B cell (primary cell): ENCODE measurements around the gene GCH1. TPM values are rescaled to one million over a fixed set of nuclear protein-coding genes. Genes with fewer than 3 reads are reported as not detected.

Experiments used
- ATAC-seq: fragments of 200-7000 bp; cut with Tn5 transposase; one replicate; pipeline ENCODE4 v1.10.0; 2021; ENCODE audit warnings: low read depth, mild to moderate bottlenecking, moderate number of reproducible peaks, moderate library complexity
- CTCF ChIA-PET: fragments of 350-600 bp; sonication (Branson Sonifier 250); formaldehyde crosslinking; loops from one replicate; lab custom pipeline; 2021; ENCODE audit warnings: antibody characterized with exemption, inconsistent platforms; lab: Charles Lee
- POLR2A ChIA-PET: fragments of 350-600 bp; sonication (Branson Sonifier 250); formaldehyde crosslinking; loops from one replicate; lab custom pipeline; 2021; ENCODE audit warnings: antibody characterized with exemption; lab: Charles Lee
- DNase-seq: peaks from one replicate; pipeline ENCODE4 v3.0.0; 2013
- H2AFZ ChIP-seq: 2 replicates; pipeline ENCODE4 v1.6.1; 2012; ENCODE audit warnings: mild to moderate bottlenecking, low read depth, low read length; ENCODE audit not compliant: insufficient read depth, poor library complexity, severe bottlenecking
- H3K27ac ChIP-seq, 2 donors: 1 replicate in 1 of 2; 2 replicates in 1 of 2; pipeline ENCODE4 v1.5.1; 2012 to 2013; ENCODE audit warnings: low read length in 2 of 2, mild to moderate bottlenecking in 2 of 2, moderate library complexity in 1 of 2
- H3K27me3 ChIP-seq, 4 experiments: fragments of 200-600 bp in 1 of 4; sonication (generic) in 1 of 4; replicated peaks in 1 of 4; 1 replicate in 2 of 4; 2 replicates in 2 of 4; pipeline versions ENCODE4 v1.6.1 to v1.7.0; 2013 to 2016; ENCODE audit warnings: low read length in 3 of 4, mild to moderate bottlenecking in 2 of 4, mixed read lengths in 1 of 4, moderate library complexity in 1 of 4; ENCODE audit not compliant: insufficient read depth in 4 of 4, control insufficient read depth in 3 of 4; ENCODE audit errors: control extremely low read depth in 1 of 4
- H3K36me3 ChIP-seq, 2 experiments: replicated peaks in 1 of 2; 1 replicate in 1 of 2; 2 replicates in 1 of 2; pipeline versions ENCODE4 v1.6.1 to v1.7.1; 2013; ENCODE audit warnings: low read length in 1 of 2; ENCODE audit not compliant: insufficient read depth in 2 of 2, control insufficient read depth in 1 of 2; ENCODE audit errors: control extremely low read depth in 1 of 2, extremely low read depth in 1 of 2
- H3K4me1 ChIP-seq, 2 donors: fragments of 200-600 bp in 1 of 2; sonication (generic) in 1 of 2; 1 replicate in 1 of 2; 2 replicates in 1 of 2; pipeline versions ENCODE4 v1.5.1 to v1.6.1; 2013 to 2017; ENCODE audit warnings: low read length in 2 of 2; ENCODE audit not compliant: control insufficient read depth in 2 of 2, insufficient read depth in 2 of 2
- H3K4me2 ChIP-seq: replicated peaks from 2 replicates; pipeline ENCODE3; 2012; ENCODE audit warnings: mild to moderate bottlenecking, low read depth, low read length; ENCODE audit not compliant: poor library complexity, severe bottlenecking
- H3K4me3 ChIP-seq, 5 experiments: fragments of 200-600 bp in 1 of 5; sonication (generic) in 1 of 5; 1 replicate in 3 of 5; 2 replicates in 2 of 5; pipeline versions ENCODE4 v1.5.1 to v1.7.0; 2011 to 2016; ENCODE audit warnings: low read length in 4 of 5, mild to moderate bottlenecking in 4 of 5, low read depth in 2 of 5, control low read depth in 1 of 5, moderate library complexity in 1 of 5; ENCODE audit not compliant: insufficient read depth in 1 of 5; ENCODE audit errors: control extremely low read depth in 1 of 5, extremely low read depth in 1 of 5
- H3K79me2 ChIP-seq: fragments of 200-600 bp; sonication (generic); one replicate; pipeline ENCODE4 v1.6.0; 2016; ENCODE audit warnings: low read length; ENCODE audit not compliant: control insufficient read depth, insufficient read depth
- H3K9ac ChIP-seq: fragments of 200-600 bp; sonication (generic); 2 replicates; pipeline ENCODE4 v1.6.1; 2017; ENCODE audit warnings: mild to moderate bottlenecking, low read length, moderate library complexity
- H3K9me3 ChIP-seq, 3 donors: one replicate each; pipeline versions ENCODE4 v1.6.1 to v1.7.1; 2013; ENCODE audit warnings: low read length in 2 of 3; ENCODE audit not compliant: control insufficient read depth in 2 of 3, insufficient read depth in 1 of 3; ENCODE audit errors: control extremely low read depth in 1 of 3
- H4K20me1 ChIP-seq: 2 replicates; pipeline ENCODE4 v1.6.0; 2012; ENCODE audit warnings: mild to moderate bottlenecking, low read length; ENCODE audit not compliant: insufficient read depth, control insufficient read depth, poor library complexity, severe bottlenecking
- H3K27ac Mint-ChIP-seq: one replicate; pipeline ENCODE4 v1.8.0; 2021; ENCODE audit warnings: mixed read lengths
- H3K27me3 Mint-ChIP-seq: one replicate; pipeline ENCODE4 v1.8.0; 2021; ENCODE audit warnings: mixed read lengths
- H3K4me1 Mint-ChIP-seq: one replicate; pipeline ENCODE4 v1.8.0; 2021; ENCODE audit warnings: mixed read lengths
- H3K4me3 Mint-ChIP-seq: one replicate; pipeline ENCODE4 v1.8.0; 2021; ENCODE audit warnings: mixed read lengths
- H3K9me3 Mint-ChIP-seq: one replicate; pipeline ENCODE4 v1.8.0; 2022; ENCODE audit warnings: mixed read lengths; ENCODE audit not compliant: insufficient read depth
- CTCF ChIP-seq: fragments of 200-600 bp; IDR thresholded peaks from one replicate; pipeline ENCODE4 v1.8.0; 2022; ENCODE audit warnings: antibody characterized with exemption, mild to moderate bottlenecking
- EZH2 ChIP-seq: IDR thresholded peaks from 2 replicates; pipeline ENCODE4 v1.6.1; 2012; ENCODE audit warnings: borderline replicate concordance, low read depth, mild to moderate bottlenecking, moderate library complexity, low read length; ENCODE audit not compliant: insufficient read depth, poor library complexity, severe bottlenecking
- WGBS: methylation state at CpG from one replicate; pipeline ENCODE4 v1.1.5; 2013; ENCODE audit warnings: missing lambda C conversion rate; ENCODE audit not compliant: insufficient coverage; 5-methylcytosine and 5-hydroxymethylcytosine counted together
- intact Hi-C: fragments of 100-400 bp; cut with micrococcal nuclease; formaldehyde crosslinking; loops from one replicate; pipeline ENCODE4 v1.10.0; 2022
- polyA plus RNA-seq: library from polyadenylated mRNA; depleted of rRNA; stranded (reverse); fragments of >200 nt; gene quantifications from 2 replicates; pipeline ENCODE4 v1.2.3, GENCODE V29; 2012
- total RNA-seq, 2 donors: library from RNA; stranded (reverse); fragments of 120-200 nt in 1 of 2; gene quantifications; 1 replicate in 1 of 2; 2 replicates in 1 of 2; pipeline versions ENCODE4 v1.2.3 to v1.2.4, GENCODE V29; 2013 to 2022

The GCH1 gene
- total and polyA plus RNA-seq, 2 donors (not counting 1 experiment from before 2014, with no cell fraction given): 17.0 to 24.6 TPM

GRCh38 chr14:54844479-54844878 is 58.1 kb downstream of the GCH1 start:
- CTCF ChIA-PET: no interaction called here

GRCh38 chr14:54840798-54841197 is 61.8 kb downstream of the GCH1 start:
- no peaks in the 10 kb centered on the region for H3K9me3 ChIP-seq
- CTCF ChIA-PET: no interaction called here

More at GRCh38 chr14:54844479-54844878, 58.1 kb downstream of the GCH1 start:
- Histone ChIP-seq H4K20me1 (no peaks in the 10 kb centered on the region), H3K27me3 (no peaks in the 10 kb centered on the region), H3K4me3 (no peak overlapping the region), H3K79me2 (no peaks in the 10 kb centered on the region), H3K36me3 (peaks cover 0 to 10% of the 10 kb centered on the region in 2 experiments), H3K4me2 (no peak overlapping the region), H3K9me3 (no peaks in the 10 kb centered on the region), H2AFZ (no peak overlapping the region), H3K27ac (no peak overlapping the region), H3K4me1 (no peaks in the 10 kb centered on the region), H3K9ac (no peak overlapping the region)
- H3K27me3 Mint-ChIP-seq: no peaks in the 10 kb centered on the region
- no peak overlapping the region for H3K4me3 Mint-ChIP-seq
- H3K4me1 Mint-ChIP-seq: no peaks in the 10 kb centered on the region
- H3K9me3 Mint-ChIP-seq: no peaks in the 10 kb centered on the region
- no peak for TF ChIP-seq EZH2
- no peak for TF ChIP-seq CTCF
- intact Hi-C loops: no loop called here
- WGBS: 100% methylated on average over 1 of the region's 2 CpGs
- DNase-seq: no peak
- H3K27ac Mint-ChIP-seq: no peak overlapping the region
- no peak for ATAC-seq
- POLR2A ChIA-PET: no interaction called here

More at GRCh38 chr14:54840798-54841197, 61.8 kb downstream of the GCH1 start:
- intact Hi-C loops: no loop called here
- 100% methylated on average over 1 of the region's 1 CpG for WGBS
- no peaks in the 10 kb centered on the region for H3K27me3 Mint-ChIP-seq
- Histone ChIP-seq H4K20me1 (no peaks in the 10 kb centered on the region), H3K27ac (no peak overlapping the region), H3K36me3 (peaks cover 0 to 10% of the 10 kb centered on the region in 2 experiments), H3K4me2 (no peak overlapping the region), H3K27me3 (no peaks in the 10 kb centered on the region), H2AFZ (no peak overlapping the region), H3K79me2 (no peaks in the 10 kb centered on the region), H3K9ac (no peak overlapping the region), H3K4me3 (no peak overlapping the region), H3K4me1 (no peaks in the 10 kb centered on the region)
- TF ChIP-seq EZH2 (no peak), CTCF (no peak)
- no peaks in the 10 kb centered on the region for H3K4me1 Mint-ChIP-seq
- no peak overlapping the region for H3K4me3 Mint-ChIP-seq
- DNase-seq (no peak), ATAC-seq (no peak)
- POLR2A ChIA-PET: no interaction called here
- H3K9me3 Mint-ChIP-seq: no peaks in the 10 kb centered on the region
- no peak overlapping the region for H3K27ac Mint-ChIP-seq
